Fibroblast of skin of left biceps (primary cell): Measurements from ENCODE around the gene CYTH1.

ENCODE experiments used
- DNase-seq, 2 experiments: peaks; one replicate each; pipeline ENCODE4 v3.0.0-alpha.2; 2013; ENCODE audit warnings: low read depth in 2 of 2

Gene CYTH1

DNA sequence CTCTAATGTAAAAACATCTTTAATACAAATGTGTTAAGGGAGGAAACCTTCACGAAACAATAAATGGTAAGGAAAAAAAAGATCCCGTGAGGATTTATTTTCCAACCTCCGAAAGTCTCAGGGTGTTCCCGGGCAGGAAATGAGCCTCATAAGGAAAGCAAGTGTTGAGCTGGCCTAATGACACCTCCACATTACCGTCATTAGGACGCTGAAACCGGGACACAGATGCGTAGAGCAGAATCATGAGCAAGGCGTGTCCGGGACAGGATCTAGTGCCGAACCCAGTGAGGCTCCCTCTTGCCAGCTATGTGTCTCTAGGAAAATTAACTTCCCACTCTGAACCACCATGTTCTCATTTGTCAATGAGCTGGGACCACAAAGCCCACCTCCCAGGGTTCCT is 22.7 kb upstream of the CYTH1 start:
- no peak for DNase-seq

DNA sequence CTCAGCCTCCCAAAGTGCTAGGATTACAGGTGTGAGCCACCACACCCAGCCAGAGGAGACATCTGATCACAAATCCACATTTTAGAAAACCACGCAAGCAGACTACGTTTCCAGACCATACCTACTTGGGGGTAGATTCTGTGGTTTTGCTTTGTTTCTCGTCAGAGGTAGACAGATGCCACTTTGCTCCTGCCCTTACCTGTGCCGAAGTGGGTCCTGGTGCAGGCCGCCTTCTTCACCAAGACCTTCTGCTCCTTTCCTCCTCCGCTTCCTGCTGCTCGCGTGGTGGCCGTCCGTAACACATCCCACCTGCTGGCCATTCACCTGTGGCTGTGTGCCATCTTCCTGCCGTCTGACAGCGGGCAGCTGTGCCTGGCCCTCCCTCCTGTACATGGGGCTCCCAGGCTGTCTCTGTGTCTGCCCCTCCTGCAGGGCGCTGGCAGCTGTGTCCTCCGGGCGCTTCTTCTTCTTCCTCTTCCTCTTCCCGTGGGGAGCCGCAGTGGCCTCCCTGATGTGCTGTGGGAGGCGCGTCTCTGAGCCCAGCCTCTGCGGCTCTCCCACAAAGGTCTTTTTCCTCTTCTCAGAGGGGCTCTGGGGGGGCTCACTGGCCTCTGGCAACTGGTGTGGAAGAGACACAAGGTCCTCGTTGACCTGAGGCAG is 21.2 kb upstream of the CYTH1 start:
- DNase-seq, result no peak

DNA sequence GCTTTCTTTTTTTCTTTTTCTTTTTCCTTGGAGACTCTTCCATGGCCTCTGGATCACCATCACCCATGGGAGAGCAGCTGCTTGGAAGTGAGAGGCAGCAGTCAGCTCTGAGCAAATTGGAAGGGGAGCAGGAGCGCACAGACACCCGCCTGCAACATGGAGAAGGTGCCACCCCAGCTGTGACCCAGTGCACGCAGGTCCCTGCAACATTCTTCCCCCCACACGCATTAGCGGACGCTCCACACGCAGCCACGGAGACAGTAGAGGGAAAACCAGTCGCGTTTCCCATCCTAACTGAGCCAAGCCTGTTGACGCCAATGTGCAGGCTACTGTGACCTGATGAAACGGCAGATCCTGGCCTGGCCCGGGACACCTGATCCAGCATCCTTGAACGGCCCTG is 20.4 kb upstream of the CYTH1 start:
- no peak for DNase-seq

DNA sequence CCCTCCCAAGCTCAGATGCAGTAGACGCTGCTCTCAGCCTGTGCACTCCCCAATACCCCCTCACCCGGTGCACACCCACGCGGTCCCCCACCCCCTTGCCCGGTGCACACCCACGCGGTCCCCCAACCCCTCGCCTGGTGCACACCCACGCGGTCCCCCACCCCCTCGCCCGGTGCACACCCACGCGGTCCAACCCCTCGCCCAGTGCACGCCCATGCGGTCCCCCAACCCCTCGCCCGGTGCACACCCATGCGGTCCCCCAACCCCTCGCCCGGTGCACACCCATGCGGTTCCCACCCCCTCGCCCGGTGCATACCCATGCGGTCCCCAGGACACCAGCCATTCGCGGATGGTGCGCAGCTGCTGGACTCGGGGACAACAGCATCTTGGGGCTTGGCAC is 19.9 kb upstream of the CYTH1 start:
- no peak for DNase-seq

DNA sequence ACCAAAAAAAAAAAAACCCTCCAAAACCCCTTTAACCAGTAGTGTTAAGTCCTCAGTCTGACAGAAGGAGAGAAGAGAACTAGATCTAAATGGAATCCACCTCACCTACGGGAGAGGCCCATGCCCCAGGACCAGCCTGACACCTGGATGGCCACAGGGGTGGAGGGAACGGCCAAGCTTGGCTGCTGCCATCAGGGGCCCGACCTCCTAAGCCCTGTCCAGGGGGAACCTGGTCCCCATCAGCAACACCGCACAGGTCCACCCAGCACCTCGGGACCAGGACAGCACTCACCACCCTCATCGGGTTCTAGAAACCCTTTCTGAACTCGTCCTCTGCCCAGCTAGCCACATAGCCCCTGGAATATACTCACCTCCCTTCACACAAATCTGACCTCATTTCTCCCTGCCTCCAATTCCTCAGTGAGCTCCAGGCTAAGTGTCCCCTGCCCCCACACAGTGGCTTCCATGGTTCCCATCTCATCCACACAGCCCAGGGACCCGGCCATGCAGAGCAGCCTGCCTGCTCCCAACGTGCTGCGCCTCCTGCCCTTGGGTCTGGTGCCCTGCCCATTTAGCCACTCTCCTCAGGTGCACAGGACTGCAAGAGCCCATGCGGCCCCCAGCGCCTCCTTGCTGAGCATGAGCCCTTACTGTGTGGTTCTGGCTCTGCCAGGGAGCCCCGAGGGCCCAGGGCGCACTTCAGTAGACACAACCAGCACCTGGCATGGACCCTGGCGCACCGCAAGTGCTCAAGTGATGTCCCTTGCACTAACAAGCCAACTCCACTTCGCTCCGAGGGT is 18.3 kb upstream of the CYTH1 start:
- no peak for DNase-seq

DNA sequence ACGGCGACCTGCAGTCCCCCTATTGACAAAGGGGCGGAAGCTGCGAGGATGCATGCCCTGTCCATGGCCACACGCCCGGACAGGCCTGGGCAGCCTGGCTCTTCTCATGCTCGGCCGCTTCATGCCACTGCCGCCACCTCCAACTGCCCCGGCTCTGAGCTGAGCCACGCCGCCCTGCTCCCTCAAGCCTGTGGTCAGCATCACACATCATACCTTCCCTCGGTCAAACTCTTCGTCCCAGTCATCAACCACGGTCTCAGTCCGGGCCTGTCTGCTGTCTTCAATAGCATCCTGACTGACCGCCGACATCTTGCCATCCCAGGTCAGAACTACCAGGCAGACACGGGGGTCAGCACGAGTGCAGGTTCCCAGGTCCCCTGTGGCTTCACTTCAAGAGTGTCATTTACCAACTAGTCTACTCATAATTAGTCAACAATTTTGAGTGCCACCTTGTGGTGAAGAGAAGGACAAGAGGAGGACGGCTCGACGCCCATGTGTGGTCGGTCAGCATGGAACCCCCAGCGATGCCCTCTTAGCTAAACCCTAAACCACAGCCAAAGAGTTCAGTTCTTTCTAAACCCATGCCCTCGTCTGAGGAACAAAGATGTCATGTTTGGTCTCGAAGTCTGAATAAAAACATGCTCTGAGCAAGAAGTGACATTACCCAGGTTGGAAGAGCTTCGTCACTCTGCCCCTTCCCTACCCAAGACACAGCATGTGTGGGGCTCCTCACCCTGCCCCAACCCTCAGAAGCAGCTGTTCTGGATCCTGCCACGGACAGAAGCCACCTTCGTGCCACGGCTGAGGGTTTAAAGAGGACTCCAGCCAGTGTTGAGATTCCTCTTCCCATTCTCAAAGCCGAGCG is 16.9 kb upstream of the CYTH1 start:
- no peak for DNase-seq

DNA sequence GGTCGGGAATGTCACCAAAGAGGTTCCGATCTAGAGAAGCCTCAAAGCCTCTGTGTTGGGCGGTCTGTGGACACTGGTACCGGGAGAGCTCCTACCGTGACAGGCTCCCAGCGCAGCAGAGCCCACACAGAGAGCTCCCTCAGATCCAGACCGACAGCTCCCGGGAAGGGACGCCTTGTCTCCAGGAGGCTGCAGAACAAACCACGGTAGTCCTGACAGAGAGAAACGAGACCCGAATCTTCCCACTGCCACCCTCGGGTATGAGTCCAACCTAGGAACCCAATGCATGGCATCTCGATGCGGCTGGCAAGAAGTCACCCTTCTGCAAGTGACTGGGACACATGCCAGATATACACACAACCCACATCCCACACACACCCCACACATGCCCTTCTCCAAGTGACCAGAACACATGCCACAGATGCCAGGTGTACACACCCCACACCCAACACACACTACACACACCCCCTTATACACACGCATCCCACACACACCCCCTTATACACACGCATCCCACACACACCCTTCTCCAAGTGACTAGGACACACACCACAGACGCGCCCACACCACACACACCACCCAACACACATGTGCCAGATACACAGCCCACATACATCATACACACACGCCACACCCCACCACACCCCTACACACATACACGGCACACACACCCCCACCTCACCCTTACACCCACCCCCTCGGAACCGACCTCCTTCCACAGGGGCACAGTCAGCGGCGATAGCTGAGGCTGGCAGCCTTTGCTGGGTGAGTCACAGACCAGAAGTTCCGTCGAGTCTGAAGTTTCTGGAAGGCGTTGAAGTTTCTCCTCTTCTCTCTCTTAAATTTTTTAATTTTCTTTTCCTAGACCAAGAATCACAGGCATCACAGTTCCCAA is 15.9 kb upstream of the CYTH1 start:
- no peak for DNase-seq

DNA sequence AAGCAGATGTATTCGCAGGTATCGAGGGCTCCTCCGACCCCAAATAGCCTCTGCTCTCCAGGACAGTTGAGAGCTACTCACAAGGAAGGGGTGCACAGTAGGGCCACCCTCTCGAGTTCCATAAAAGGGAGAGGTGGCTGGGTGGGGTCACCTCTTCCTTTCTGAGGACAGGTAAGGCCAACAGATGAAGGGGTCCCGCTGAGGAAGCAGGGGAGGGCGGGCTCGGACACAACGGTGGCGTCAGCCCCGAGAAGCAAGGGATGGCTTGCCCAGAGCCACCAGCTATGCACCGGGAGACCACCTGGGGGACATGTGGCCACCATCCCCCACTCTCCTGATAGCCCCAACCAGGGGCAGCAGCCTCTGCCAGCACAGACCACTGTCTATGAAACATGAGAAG is 15.1 kb upstream of the CYTH1 start:
- DNase-seq, result no peak

DNA sequence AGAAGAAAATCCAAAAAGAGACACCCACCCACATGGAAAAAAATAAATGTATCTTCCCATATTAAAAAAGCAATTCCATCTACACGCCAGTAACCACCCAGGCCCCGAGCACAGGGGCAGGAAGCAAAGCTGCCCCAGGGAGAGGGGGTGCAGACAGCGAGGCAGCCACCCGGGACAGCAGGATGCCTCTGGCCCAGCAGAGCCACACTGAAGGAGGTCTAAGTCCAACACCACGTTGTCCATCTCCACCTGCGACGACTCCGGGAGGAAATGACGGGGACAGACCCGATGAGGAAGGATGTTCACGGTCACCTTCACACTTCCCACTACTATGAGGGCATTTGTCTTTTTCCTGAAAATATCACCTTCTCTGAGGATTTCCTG is 14.4 kb upstream of the CYTH1 start:
- no peak for DNase-seq

DNA sequence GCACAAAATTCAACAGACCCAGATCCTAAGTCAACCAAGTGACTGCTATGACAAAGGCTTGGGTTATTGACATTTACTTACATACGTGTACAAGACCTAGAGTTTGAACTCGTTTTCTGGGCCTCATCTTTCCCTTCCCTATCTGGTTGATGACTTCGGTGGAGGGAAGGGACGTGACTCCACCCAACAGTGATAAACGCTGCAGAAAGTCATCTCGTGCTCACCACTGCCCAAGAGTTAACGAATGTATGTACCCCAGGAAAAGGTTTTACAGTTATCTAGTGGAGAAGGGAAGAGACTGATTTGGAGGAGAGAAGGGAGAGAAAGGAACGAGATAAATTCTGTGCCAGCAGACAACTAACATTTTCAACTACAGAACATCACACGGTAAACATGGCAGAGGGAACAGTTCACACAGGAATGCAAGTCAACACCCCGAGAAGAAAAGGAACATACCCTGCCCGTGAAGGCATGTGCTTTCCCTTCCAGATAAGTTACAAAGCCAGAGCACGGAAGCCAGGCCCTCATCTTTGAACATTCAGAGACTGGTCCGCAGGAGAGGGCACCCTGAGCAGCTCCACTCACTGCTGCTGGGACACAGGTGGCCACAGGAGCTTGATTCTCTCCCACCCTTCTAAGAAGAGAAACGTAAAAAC is 13.9 kb upstream of the CYTH1 start:
- no peak for DNase-seq

DNA sequence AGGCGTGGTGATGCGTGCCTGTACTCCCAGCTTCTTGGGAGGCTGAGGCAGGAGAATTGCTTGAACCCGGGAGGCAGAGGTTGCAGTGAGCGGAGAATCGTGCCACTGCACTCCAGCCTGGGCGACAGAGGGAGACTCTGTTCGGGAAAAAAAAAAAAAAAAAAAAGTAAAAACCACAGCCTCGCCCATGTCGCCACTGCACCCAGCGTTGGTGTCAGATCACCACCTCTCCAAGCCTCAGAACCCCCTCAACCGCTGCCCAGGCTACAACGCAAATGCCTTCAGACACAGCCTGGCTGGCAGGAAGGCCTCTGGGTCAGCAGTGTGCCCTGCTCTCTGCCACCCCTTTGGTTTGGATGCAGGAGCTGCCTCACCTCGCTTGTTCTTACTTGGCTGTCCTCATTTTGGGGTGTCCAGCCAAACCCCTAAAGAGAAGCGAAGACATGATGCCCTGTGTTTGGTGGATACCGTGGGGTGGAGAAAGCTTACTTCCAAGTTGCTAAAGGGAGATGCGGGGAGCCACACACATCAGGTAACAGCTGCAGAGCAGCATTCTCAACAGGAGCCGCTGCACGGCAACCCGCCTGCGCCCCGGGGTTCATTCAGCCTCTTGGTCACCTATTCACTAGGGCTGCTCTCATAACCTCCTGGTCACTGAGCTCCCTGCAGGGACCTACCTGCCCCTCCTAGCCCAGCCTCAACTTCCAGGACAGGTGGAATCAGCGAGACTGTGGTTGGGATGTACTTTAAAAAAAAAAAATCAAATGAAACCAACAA is 13.0 kb upstream of the CYTH1 start:
- no peak for DNase-seq

DNA sequence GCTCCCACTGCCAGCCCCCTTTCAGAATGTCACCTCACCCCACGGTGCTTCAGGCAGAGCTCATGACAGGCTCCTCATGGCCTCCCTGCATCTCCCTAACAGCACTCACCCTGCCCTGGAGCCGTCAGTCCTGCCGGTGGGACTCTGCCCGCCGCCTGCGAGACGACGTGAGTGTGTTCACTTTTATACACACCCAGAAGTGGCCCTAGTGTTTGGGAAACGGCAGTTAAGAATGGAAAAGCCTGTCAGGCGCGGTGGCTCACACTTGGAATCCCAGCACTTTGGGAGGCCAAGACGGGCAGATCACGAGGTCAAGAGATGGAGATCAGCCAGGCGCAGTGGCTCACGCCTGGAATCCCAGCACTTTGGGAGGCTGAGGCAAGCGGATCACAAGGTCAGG is 12.3 kb upstream of the CYTH1 start:
- no peak for DNase-seq

DNA sequence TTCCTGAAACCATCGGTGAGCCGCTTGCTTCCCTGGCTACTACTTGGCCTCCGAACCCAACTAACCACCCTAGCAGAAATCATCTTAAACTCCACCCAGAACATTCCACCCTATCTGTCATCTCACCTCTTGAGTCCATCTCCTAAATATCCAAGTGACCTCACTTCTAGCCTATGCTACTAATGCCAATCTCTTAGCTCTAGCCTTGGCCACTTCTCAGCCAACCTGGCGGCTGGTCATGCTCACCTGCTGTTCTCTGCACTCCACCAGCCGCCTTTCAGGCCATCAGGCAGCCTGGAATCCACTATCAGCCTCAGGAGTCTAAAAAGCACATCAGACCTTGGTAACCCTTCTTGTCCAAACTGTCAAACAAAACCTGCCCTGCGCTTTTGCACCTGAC is 11.9 kb upstream of the CYTH1 start:
- no peak for DNase-seq

DNA sequence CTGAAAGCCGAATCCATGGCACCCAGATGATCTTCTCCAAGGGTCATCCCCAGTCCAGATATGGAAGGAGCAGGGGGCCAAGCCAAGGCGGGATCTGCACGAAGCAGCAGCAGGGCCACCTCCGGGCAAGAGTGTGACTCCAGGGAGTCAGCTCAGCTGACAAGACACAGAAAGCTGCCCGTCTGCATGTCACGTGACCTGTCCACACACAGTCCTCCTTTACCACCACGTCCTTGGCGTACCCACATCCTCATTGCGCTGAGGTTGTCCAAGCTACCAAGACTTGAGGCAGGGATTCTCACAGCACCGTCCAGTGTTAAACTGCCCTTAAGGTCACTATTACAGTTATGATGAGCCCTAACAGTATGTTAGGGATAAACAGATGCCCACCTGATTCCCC is 11.3 kb upstream of the CYTH1 start:
- no peak for DNase-seq

DNA sequence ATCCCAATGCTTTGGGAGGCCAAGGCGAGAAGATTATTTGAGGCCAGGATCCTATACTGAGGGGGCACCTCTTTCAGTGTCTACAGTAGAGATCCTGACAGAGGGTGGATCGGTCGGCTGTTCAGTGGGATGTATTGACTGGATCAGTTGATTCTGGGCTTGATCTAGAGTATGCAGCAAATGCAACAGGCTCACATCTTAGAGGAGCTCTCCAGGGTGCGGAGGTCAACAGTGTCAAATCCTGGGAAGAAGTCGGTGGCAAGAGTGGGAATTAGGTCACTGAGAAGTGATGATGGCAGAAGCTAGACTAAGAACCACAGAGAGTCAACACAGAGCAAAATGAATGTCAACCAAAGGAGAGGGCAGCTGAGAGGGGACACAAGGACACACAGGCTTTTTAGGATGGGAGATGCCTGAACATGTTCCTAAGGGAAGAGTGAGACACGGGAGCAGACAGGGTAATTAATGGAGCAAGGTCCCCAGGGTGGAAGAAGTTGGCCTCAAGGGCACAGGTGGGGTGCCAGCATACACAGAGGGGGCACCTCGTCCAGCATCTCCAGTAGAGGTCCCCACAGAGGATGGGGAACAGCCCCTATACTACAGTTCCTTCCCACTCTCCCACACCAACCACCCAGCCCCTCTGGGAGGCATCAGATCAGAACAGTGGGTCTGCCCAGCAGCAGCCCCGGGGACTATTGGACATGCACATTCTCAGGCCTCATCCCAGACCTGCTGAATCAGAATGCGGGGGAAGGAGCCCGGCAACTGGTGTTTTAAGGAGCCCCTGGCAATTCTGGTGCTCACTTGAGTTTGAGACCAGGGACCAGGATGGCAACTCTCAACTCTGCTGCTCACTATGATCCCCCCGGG is 10.0 kb upstream of the CYTH1 start:
- DNase-seq, result no peak

DNA sequence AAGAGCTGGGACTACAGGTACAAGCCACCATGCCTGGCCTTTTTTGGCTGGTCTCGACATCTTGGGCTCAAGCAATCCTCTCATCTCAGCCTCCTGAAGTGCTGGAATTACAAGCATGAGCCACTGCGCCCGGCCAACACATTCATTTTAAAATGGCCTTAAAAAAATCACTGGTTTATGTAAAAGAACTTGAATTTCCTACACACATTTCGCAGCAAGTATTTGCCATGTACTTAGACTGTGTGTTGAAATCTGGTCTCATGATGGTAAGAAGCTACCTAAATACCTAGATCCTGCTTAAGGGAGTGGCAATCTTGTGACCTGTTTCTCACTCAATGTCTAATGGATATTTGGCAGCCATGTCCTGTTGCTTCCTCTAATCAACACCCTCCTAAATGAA is 8.5 kb upstream of the CYTH1 start:
- DNase-seq, result no peak

DNA sequence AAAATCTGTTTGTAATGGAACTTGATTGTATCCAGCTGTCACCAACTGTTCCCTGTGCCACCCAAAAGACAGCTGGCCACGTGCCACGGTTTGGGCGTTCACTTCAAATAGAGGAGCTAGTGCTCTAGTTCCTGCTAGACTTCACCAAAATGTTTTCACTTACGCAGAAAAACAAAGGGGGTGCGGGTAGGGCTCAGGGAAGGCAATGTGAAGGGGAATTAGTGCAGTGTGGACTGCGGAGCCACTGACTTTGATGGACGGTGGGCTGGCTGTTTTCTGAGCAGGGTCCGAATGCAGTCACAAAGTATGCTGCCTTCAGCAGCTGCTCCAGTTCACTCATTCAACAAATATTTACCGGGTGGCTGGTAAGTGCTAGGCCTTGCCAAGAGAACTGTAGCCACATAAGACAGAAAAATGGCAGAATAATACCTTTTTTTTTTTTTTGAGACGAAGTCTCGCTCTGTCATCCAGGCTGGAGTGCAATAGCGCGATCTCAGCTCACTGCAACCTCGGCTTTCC is 7.6 kb upstream of the CYTH1 start:
- DNase-seq, result peak; percentile 44 to 49

DNA sequence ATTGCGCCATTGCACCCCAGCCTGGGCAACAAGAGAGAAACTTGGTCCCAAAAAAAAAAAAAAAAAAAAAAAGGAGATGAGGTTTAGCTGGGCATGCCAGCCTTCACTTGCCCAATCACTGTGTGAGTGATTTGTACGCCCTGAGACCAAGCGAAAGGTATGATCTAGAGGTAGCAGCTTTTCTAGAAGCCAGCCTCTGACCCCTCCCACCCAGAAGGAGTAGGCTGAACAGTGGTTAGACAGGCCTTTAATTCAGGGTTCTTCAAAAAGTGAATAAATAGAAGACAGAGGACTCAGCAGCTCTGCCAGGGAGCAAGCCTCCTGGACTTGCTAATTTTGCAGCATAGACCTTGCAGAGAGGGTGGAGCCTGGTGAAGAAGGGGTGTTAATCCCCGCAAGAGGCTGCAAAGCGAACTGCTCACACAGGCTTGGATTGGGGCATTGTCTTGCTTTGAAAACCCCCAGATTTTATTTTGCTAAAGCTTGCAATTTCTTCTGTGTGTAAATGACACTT is 7.1 kb upstream of the CYTH1 start:
- no peak for DNase-seq

DNA sequence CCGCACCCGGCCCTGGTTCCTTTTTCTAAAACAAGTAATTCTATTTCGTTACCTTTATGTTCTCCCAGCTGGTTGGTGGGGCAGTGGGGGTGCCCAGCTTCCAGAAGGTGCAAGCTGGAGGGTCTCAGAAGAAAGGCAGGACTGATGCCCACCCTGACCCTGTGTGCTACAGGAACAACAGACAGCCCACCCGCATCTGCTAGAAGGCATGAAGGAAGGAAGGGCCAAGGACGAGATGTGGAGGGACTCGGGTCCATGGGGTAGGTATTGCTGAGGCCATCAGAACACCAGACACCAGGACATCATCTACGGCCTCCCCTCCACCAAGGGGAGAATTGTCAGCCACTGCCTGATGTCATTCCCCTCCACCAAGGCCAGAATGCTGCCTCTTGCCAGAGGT is 6.4 kb upstream of the CYTH1 start:
- no peak for DNase-seq
